K562 (cell line): ENCODE measurements around the gene ANKRD6. TPM values are rescaled to one million over a fixed set of nuclear protein-coding genes. Genes with fewer than 3 reads are reported as not detected.

Source experiments
- ATAC-seq: fragments of 200-7000 bp; cut with Tn5 transposase; 3 replicates; pipeline ENCODE4 v1.9.1; 2020; ENCODE audit warnings: moderate library complexity
- BruUV-seq: library from RNA; stranded (reverse); fragments of 400-500 nt; replicated peaks from 2 replicates; lab custom pipeline; 2021; lab: Mats Ljungman, UMichigan
- CTCF ChIA-PET: fragments of 300-600 bp; formaldehyde crosslinking; extraction: SDS; loops from one replicate; lab custom pipeline; 2021; ENCODE audit warnings: low intra/inter-chr PET ratio; lab: Yijun Ruan, JAX
- POLR2A ChIA-PET: fragments of 300-600, 350-650 bp; sonication (Branson Sonifier 250); formaldehyde crosslinking; extraction: SDS; loops from one replicate; lab custom pipeline; 2021; ENCODE audit warnings: antibody characterized with exemption, inconsistent platforms; lab: Yijun Ruan, JAX
- DNase-seq, 4 experiments: peaks; one replicate each; pipeline versions ENCODE4 v3.0.0 to v3.0.0-alpha.2; 2011 to 2018; ENCODE audit warnings: low spot score in 3 of 4, mixed read lengths in 3 of 4; ENCODE audit errors: extremely low read depth in 1 of 4
- FAIRE-seq: peaks from 2 replicates; lab custom pipeline; 2011; peaks lifted over from hg19 to GRCh38; lab: Jason Lieb, UNC
- H2AFZ ChIP-seq: 2 replicates; pipeline ENCODE4 v1.6.0; 2011; ENCODE audit warnings: low read depth, low read length, control low read depth, inconsistent platforms
- H3K27ac ChIP-seq: fragments of 200-600 bp; 3 replicates; pipeline ENCODE4 v1.8.0; 2011; ENCODE audit warnings: low read depth, mild to moderate bottlenecking, control low read depth, inconsistent platforms, low read length, moderate library complexity, mixed read lengths; ENCODE audit errors: extremely low read depth
- H3K27me3 ChIP-seq, 2 experiments: fragments of 300-600 bp in 1 of 2; 2 replicates in 1 of 2; 3 replicates in 1 of 2; pipeline versions ENCODE4 v1.6.0 to v1.8.0; 2011; ENCODE audit warnings: inconsistent platforms in 2 of 2, low read length in 2 of 2, mild to moderate bottlenecking in 1 of 2, mixed read lengths in 1 of 2, moderate library complexity in 1 of 2; ENCODE audit not compliant: control insufficient read depth in 2 of 2, insufficient read depth in 2 of 2
- H3K36me3 ChIP-seq: fragments of 300-600 bp; 3 replicates; pipeline ENCODE4 v1.8.0; 2011; ENCODE audit warnings: mild to moderate bottlenecking, low read length, inconsistent platforms; ENCODE audit not compliant: control insufficient read depth, insufficient read depth
- H3K4me1 ChIP-seq, 2 experiments: fragments of 200-600 bp in 1 of 2; replicated peaks in 1 of 2; 2 replicates in 1 of 2; 3 replicates in 1 of 2; pipeline versions ENCODE4 v1.5.1 to v1.8.0; 2011; ENCODE audit warnings: inconsistent platforms in 2 of 2, low read length in 2 of 2, mild to moderate bottlenecking in 1 of 2, mixed read lengths in 1 of 2, moderate library complexity in 1 of 2; ENCODE audit not compliant: control insufficient read depth in 2 of 2, insufficient read depth in 2 of 2
- H3K4me2 ChIP-seq: 2 replicates; pipeline ENCODE4 v1.6.1; 2011; ENCODE audit warnings: low read length, control low read depth, inconsistent platforms, mixed read lengths; ENCODE audit not compliant: insufficient read depth
- H3K4me3 ChIP-seq: fragments of 200-600 bp; sonication (generic), shearing (Covaris generic); 2 replicates; pipeline ENCODE4 v1.5.1; 2016; ENCODE audit warnings: control low read depth, inconsistent platforms
- H3K79me2 ChIP-seq: fragments of 200-600 bp; 3 replicates; pipeline ENCODE4 v1.8.0; 2011; ENCODE audit warnings: low read length, inconsistent platforms; ENCODE audit not compliant: control insufficient read depth, insufficient read depth
- H3K9ac ChIP-seq, 2 experiments: 2 replicates each; pipeline versions ENCODE4 v1.6.0 to v1.6.1; 2011; ENCODE audit warnings: low read depth in 2 of 2, low read length in 2 of 2, control low read depth in 1 of 2, inconsistent platforms in 1 of 2, mild to moderate bottlenecking in 1 of 2, mixed read lengths in 1 of 2; ENCODE audit not compliant: insufficient read depth in 1 of 2
- H3K9me1 ChIP-seq: one replicate; pipeline ENCODE4 v1.6.0; 2011; ENCODE audit warnings: inconsistent platforms, mild to moderate bottlenecking, low read length, moderate library complexity; ENCODE audit not compliant: control insufficient read depth, insufficient read depth
- H3K9me3 ChIP-seq: replicated peaks from 2 replicates; pipeline ENCODE4 v1.5.1; 2011; ENCODE audit warnings: low read depth, low read length, inconsistent platforms; ENCODE audit not compliant: control insufficient read depth, insufficient read depth
- H4K20me1 ChIP-seq: replicated peaks from 2 replicates; pipeline ENCODE4 v1.6.1; 2011; ENCODE audit warnings: low read length, inconsistent platforms, mixed read lengths; ENCODE audit not compliant: control insufficient read depth, insufficient read depth
- EGR1 ChIP-seq: fragments of 450-650 bp; conservative IDR thresholded peaks from 2 replicates; pipeline ENCODE4 v1.6.1; 2017; ENCODE audit warnings: mild to moderate bottlenecking
- EHMT2 ChIP-seq: fragments of 450-650 bp; IDR thresholded peaks from 2 replicates; pipeline ENCODE4 v1.6.1; 2018; ENCODE audit warnings: antibody characterized with exemption
- MIER1 ChIP-seq: fragments of 450-650 bp; IDR thresholded peaks from 2 replicates; pipeline ENCODE4 v1.6.1; 2016; ENCODE audit warnings: antibody characterized with exemption, mild to moderate bottlenecking, low read depth
- WGBS: fragments of 100-300 bp; shearing (Covaris generic); methylation state at CpG from one replicate; pipeline ENCODE4 v1.1.6; 2016; ENCODE audit warnings: low coverage, mixed read lengths; ENCODE audit not compliant: insufficient coverage; ENCODE audit errors: missing lambda C conversion rate; 5-methylcytosine and 5-hydroxymethylcytosine counted together
- in situ Hi-C: fragments of 300-500 bp; cut with MboI; formaldehyde crosslinking; loops from 4 replicates; pipeline ENCODE4 v1.15.0; 2018; ENCODE audit warnings: inconsistent platforms, mixed read lengths
- intact Hi-C: fragments of 100-400 bp; cut with micrococcal nuclease; formaldehyde crosslinking; loops from 2 replicates; pipeline ENCODE4 v1.14.2; 2022
- polyA plus RNA-seq, 8 experiments: library from polyadenylated mRNA; depleted of rRNA in 4 of 8; stranded (reverse) in 5 of 8; unstranded in 3 of 8; fragments of >200 nt; fragmentation: Nextera tagmentation in 2 of 8; fragmentation: Illumina TruSeq in 1 of 8; extraction: Ambion mirVana in 2 of 8; extraction: Trizol in 1 of 8; gene quantifications; 2 replicates each; pipeline versions ENCODE4 v1.2.1 to v1.2.3, GENCODE V29; 2011 to 2014; ENCODE audit warnings: inconsistent platforms in 1 of 8, missing spikeins in 1 of 8
- total RNA-seq, 7 experiments: library from RNA; depleted of rRNA in 6 of 7; stranded (reverse); fragments of >200 nt in 6 of 7; fragmentation: Illumina TruSeq in 2 of 7; extraction: Trizol in 2 of 7; gene quantifications; 2 replicates each; pipeline versions ENCODE4 v1.2.1 to v1.2.3, GENCODE V29; 2011 to 2021; ENCODE audit warnings: low replicate concordance in 1 of 7
- TF ChIP-seq, protein P1 (sequence below): sonication (generic); formaldehyde crosslinking; IDR thresholded peaks from 2 replicates; pipeline ENCODE4 v1.8.1; 2023; ENCODE audit warnings: mild to moderate bottlenecking, missing genetic modification reagents
- TF ChIP-seq, protein P2 (sequence below), 2 experiments: fragments of 450-650 bp; formaldehyde crosslinking in 1 of 2; IDR thresholded peaks; 2 replicates each; pipeline versions ENCODE4 v1.4.0 to v1.6.1; 2014 to 2020; ENCODE audit warnings: mild to moderate bottlenecking in 2 of 2, borderline replicate concordance in 1 of 2, low read depth in 1 of 2

ANKRD6 gene
- total and polyA plus RNA-seq, 9 of the 15 experiments (the other 6 are each of a cell fraction or from before 2014, with no cell fraction given) = 0.04 to 0.22 (median 0.08) TPM; not detected in 4

DNA sequence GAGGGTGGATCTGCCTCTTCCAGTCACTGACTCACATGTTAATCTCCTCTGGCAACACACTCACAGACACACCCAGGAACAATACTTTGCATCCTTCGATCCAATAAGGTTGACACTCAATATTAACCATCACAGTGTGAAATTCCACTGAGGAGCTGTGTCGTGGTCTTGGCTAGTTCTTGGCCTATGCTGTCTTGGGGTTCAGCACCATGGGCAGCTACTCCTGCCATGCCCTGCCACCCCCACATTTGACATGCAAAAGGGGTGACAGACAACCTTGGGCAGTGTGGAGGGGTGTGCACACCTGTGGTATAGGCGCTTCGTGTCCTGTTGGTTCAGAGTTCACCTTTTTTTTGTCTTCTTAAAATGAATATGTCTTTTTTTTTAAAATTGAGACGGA, 25.8 kb downstream of the ANKRD6 start:
- no peaks in the 10 kb centered on the region for H3K4me1 ChIP-seq
- no peak for FAIRE-seq
- H3K9me1 ChIP-seq = no peaks in the 10 kb centered on the region
- POLR2A ChIA-PET = interaction anchor here (0.5 to 0.6 kb wide), 2 partner anchors 18 to 1756 kb away, joined by 3 to 4 read pairs; no protein-coding TSS in a partner anchor
- no peak overlapping the region for H3K4me3 ChIP-seq
- H2AFZ ChIP-seq = no peak overlapping the region
- CTCF ChIA-PET = no interaction called here
- intact Hi-C loops = no loop called here
- TF ChIP-seq, protein P1, sequence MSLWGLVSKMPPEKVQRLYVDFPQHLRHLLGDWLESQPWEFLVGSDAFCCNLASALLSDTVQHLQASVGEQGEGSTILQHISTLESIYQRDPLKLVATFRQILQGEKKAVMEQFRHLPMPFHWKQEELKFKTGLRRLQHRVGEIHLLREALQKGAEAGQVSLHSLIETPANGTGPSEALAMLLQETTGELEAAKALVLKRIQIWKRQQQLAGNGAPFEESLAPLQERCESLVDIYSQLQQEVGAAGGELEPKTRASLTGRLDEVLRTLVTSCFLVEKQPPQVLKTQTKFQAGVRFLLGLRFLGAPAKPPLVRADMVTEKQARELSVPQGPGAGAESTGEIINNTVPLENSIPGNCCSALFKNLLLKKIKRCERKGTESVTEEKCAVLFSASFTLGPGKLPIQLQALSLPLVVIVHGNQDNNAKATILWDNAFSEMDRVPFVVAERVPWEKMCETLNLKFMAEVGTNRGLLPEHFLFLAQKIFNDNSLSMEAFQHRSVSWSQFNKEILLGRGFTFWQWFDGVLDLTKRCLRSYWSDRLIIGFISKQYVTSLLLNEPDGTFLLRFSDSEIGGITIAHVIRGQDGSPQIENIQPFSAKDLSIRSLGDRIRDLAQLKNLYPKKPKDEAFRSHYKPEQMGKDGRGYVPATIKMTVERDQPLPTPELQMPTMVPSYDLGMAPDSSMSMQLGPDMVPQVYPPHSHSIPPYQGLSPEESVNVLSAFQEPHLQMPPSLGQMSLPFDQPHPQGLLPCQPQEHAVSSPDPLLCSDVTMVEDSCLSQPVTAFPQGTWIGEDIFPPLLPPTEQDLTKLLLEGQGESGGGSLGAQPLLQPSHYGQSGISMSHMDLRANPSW (CRISPR knock-in tag) = no peak
- 0 out of 2 replicates have a peak, but pooled peaks have one; percentile 21 for TF ChIP-seq EGR1
- peak; percentile 50; the same call in 1 of the 2 replicates for TF ChIP-seq EHMT2
- TF ChIP-seq, protein P2, sequence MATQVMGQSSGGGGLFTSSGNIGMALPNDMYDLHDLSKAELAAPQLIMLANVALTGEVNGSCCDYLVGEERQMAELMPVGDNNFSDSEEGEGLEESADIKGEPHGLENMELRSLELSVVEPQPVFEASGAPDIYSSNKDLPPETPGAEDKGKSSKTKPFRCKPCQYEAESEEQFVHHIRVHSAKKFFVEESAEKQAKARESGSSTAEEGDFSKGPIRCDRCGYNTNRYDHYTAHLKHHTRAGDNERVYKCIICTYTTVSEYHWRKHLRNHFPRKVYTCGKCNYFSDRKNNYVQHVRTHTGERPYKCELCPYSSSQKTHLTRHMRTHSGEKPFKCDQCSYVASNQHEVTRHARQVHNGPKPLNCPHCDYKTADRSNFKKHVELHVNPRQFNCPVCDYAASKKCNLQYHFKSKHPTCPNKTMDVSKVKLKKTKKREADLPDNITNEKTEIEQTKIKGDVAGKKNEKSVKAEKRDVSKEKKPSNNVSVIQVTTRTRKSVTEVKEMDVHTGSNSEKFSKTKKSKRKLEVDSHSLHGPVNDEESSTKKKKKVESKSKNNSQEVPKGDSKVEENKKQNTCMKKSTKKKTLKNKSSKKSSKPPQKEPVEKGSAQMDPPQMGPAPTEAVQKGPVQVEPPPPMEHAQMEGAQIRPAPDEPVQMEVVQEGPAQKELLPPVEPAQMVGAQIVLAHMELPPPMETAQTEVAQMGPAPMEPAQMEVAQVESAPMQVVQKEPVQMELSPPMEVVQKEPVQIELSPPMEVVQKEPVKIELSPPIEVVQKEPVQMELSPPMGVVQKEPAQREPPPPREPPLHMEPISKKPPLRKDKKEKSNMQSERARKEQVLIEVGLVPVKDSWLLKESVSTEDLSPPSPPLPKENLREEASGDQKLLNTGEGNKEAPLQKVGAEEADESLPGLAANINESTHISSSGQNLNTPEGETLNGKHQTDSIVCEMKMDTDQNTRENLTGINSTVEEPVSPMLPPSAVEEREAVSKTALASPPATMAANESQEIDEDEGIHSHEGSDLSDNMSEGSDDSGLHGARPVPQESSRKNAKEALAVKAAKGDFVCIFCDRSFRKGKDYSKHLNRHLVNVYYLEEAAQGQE (IDR thresholded peaks at IDR 0.05; ENCODE audit: borderline replicate concordance) = peak; percentile 85
- TF ChIP-seq, protein P2 (CRISPR knock-in tag; IDR thresholded peaks at IDR 0.05; ENCODE audit: low read depth) = peak; percentile 78
- TF ChIP-seq MIER1 = peak; percentile 75; the same call in 1 of the 2 replicates
- in situ Hi-C loops = no loop called here
- H3K27me3 ChIP-seq = peaks cover 0 to 7% of the 10 kb centered on the region in 2 experiments; a peak in 3 of 5 replicates
- no peak for DNase-seq
- no peaks in the 10 kb centered on the region for H3K36me3 ChIP-seq
- no peak overlapping the region for H3K9ac ChIP-seq
- ATAC-seq = no peak
- BruUV-seq = no TSS peak
- H3K27ac ChIP-seq = no peak overlapping the region
- no peaks in the 10 kb centered on the region for H3K79me2 ChIP-seq
- no peaks in the 10 kb centered on the region for H4K20me1 ChIP-seq
- 0% methylated on average over 5 of the region's 5 CpGs for WGBS
- no peaks in the 10 kb centered on the region for H3K9me3 ChIP-seq
- H3K4me2 ChIP-seq = no peak overlapping the region
